ENCODE measurements around the gene RFTN1.

RFTN1 gene

GRCh38 chr3:16471897-16472296 lies 41.6 kb downstream of the RFTN1 start:
- in situ Hi-C loops (cut with MboI; ENCODE audit: low sequenced_read_pairs) = no loop called here

GRCh38 chr3:16470590-16470989 lies 42.9 kb downstream of the RFTN1 start:
- in situ Hi-C loops (cut with MboI; ENCODE audit: low sequenced_read_pairs) = no loop called here

- in situ Hi-C loops (cut with MboI; ENCODE audit: low sequenced_read_pairs) = no loop called here
Measured at GRCh38 chr3:16468336-16469098, 45.0 kb downstream of the RFTN1 start.

GRCh38 chr3:16468002-16468335 lies 45.5 kb downstream of the RFTN1 start:
- in situ Hi-C loops (cut with MboI; ENCODE audit: low sequenced_read_pairs) = no loop called here

GRCh38 chr3:16467393-16467792 lies 46.1 kb downstream of the RFTN1 start:
- in situ Hi-C loops (cut with MboI; ENCODE audit: low sequenced_read_pairs) = no loop called here

- in situ Hi-C loops (cut with MboI; ENCODE audit: low sequenced_read_pairs) = no loop called here
Measured at GRCh38 chr3:16466822-16467221, 46.7 kb downstream of the RFTN1 start.

GRCh38 chr3:16464511-16465148 lies 48.9 kb downstream of the RFTN1 start:
- in situ Hi-C loops (cut with MboI; ENCODE audit: low sequenced_read_pairs) = no loop called here

- in situ Hi-C loops (cut with MboI; ENCODE audit: low sequenced_read_pairs) = no loop called here
Measured at GRCh38 chr3:16463914-16464313, 49.6 kb downstream of the RFTN1 start.

GRCh38 chr3:16463119-16463518 lies 50.4 kb downstream of the RFTN1 start:
- in situ Hi-C loops (cut with MboI; ENCODE audit: low sequenced_read_pairs) = no loop called here

GRCh38 chr3:16462679-16463078 lies 50.8 kb downstream of the RFTN1 start:
- in situ Hi-C loops (cut with MboI; ENCODE audit: low sequenced_read_pairs) = no loop called here

GRCh38 chr3:16461463-16462245 lies 51.8 kb downstream of the RFTN1 start:
- in situ Hi-C loops (cut with MboI; ENCODE audit: low sequenced_read_pairs) = no loop called here

- in situ Hi-C loops (cut with MboI; ENCODE audit: low sequenced_read_pairs) = no loop called here
Measured at GRCh38 chr3:16460886-16461285, 52.6 kb downstream of the RFTN1 start.

GRCh38 chr3:16460273-16460672 lies 53.2 kb downstream of the RFTN1 start:
- in situ Hi-C loops (cut with MboI; ENCODE audit: low sequenced_read_pairs) = no loop called here

- in situ Hi-C loops (cut with MboI; ENCODE audit: low sequenced_read_pairs) = no loop called here
Measured at GRCh38 chr3:16456784-16457415, 56.6 kb downstream of the RFTN1 start.

- in situ Hi-C loops (cut with MboI; ENCODE audit: low sequenced_read_pairs) = no loop called here
Measured at GRCh38 chr3:16455966-16456365, 57.5 kb downstream of the RFTN1 start.

- in situ Hi-C loops (cut with MboI; ENCODE audit: low sequenced_read_pairs) = no loop called here
Measured at GRCh38 chr3:16455001-16455400, 58.5 kb downstream of the RFTN1 start.

- in situ Hi-C loops (cut with MboI; ENCODE audit: low sequenced_read_pairs) = no loop called here
Measured at GRCh38 chr3:16452261-16452660, 61.2 kb downstream of the RFTN1 start.

GRCh38 chr3:16449369-16449768 lies 64.1 kb downstream of the RFTN1 start:
- in situ Hi-C loops (cut with MboI; ENCODE audit: low sequenced_read_pairs) = no loop called here

GRCh38 chr3:16448639-16449070 lies 64.8 kb downstream of the RFTN1 start:
- in situ Hi-C loops (cut with MboI; ENCODE audit: low sequenced_read_pairs) = no loop called here

- in situ Hi-C loops (cut with MboI; ENCODE audit: low sequenced_read_pairs) = no loop called here
Measured at GRCh38 chr3:16447135-16447534, 66.4 kb downstream of the RFTN1 start.

GRCh38 chr3:16444344-16444743 lies 69.2 kb downstream of the RFTN1 start:
- in situ Hi-C loops (cut with MboI; ENCODE audit: low sequenced_read_pairs) = no loop called here

Data from hTERT RPE-1 (cell line).